ENCODE measurements around the gene CDH1. TPM values are rescaled to one million over a fixed set of nuclear protein-coding genes. Genes with fewer than 3 reads are reported as not detected.

Gene CDH1
- total RNA-seq, 6 donors from 2014 or later: 99.5 to 174 (median 132) TPM

GRCh38 chr16:68719993-68720489 lies 17.1 kb upstream of the CDH1 start:
- no peak overlapping the region for H3K4me3 ChIP-seq
- 93 to 96% methylated on average over 2 of the region's 2 CpGs for WGBS, 2 donors
- ATAC-seq (ENCODE audit: low FRiP score in 2 of 2): no peak
- H3K9me3 ChIP-seq: no peaks in the 10 kb centered on the region
- no peaks in the 10 kb centered on the region for H3K36me3 ChIP-seq
- H3K4me1 ChIP-seq: no peaks in the 10 kb centered on the region
- TF ChIP-seq EP300 (IDR thresholded peaks at IDR 0.05) (no peak), POLR2A (IDR thresholded peaks at IDR 0.05) (no peak), POLR2AphosphoS5 (IDR thresholded peaks at IDR 0.05) (no peak), CTCF (IDR thresholded peaks at IDR 0.05) (no peak)
- no peak for DNase-seq
- H3K27ac ChIP-seq: no peak overlapping the region
- no peaks in the 10 kb centered on the region for H3K27me3 ChIP-seq

GRCh38 chr16:68722119-68723024 lies 14.7 kb upstream of the CDH1 start:
- H3K27ac ChIP-seq: no peak overlapping the region
- H3K9me3 ChIP-seq: no peaks in the 10 kb centered on the region
- DNase-seq (no peak), ATAC-seq (ENCODE audit: low FRiP score in 2 of 2) (no peak)
- no peaks in the 10 kb centered on the region for H3K4me1 ChIP-seq
- H3K4me3 ChIP-seq: no peak overlapping the region
- no peaks in the 10 kb centered on the region for H3K36me3 ChIP-seq
- TF ChIP-seq POLR2A (IDR thresholded peaks at IDR 0.05) (no peak), POLR2AphosphoS5 (IDR thresholded peaks at IDR 0.05) (no peak), CTCF (IDR thresholded peaks at IDR 0.05) (no peak), EP300 (IDR thresholded peaks at IDR 0.05) (no peak)
- 74 to 78% methylated on average over 12 of the region's 12 CpGs for WGBS, 2 donors
- no peaks in the 10 kb centered on the region for H3K27me3 ChIP-seq

GRCh38 chr16:68724797-68725196 lies 12.3 kb upstream of the CDH1 start:
- no peak for DNase-seq
- H3K9me3 ChIP-seq: no peaks in the 10 kb centered on the region
- ATAC-seq (ENCODE audit: low FRiP score in 2 of 2): no peak
- no peak overlapping the region for H3K27ac ChIP-seq
- no peaks in the 10 kb centered on the region for H3K36me3 ChIP-seq
- WGBS, 2 donors: 39 to 73% methylated on average over 2 to 3 of the region's 3 CpGs
- TF ChIP-seq CTCF (IDR thresholded peaks at IDR 0.05) (no peak), POLR2AphosphoS5 (IDR thresholded peaks at IDR 0.05) (no peak), EP300 (IDR thresholded peaks at IDR 0.05) (no peak), POLR2A (IDR thresholded peaks at IDR 0.05) (no peak)
- no peaks in the 10 kb centered on the region for H3K27me3 ChIP-seq
- no peak overlapping the region for H3K4me3 ChIP-seq
- H3K4me1 ChIP-seq: no peaks in the 10 kb centered on the region

- no peaks in the 10 kb centered on the region for H3K27me3 ChIP-seq
- no peaks in the 10 kb centered on the region for H3K9me3 ChIP-seq
- no peak for TF ChIP-seq EP300 (IDR thresholded peaks at IDR 0.05)
- TF ChIP-seq CTCF (IDR thresholded peaks at IDR 0.05): no peak
- TF ChIP-seq POLR2A (IDR thresholded peaks at IDR 0.05): no peak
- no peak for TF ChIP-seq POLR2AphosphoS5 (IDR thresholded peaks at IDR 0.05)
- no peak overlapping the region for H3K4me3 ChIP-seq
- H3K36me3 ChIP-seq: no peaks in the 10 kb centered on the region
- peaks cover 0 to 6% (median 2%) of the 10 kb centered on the region in 4 donors for H3K4me1 ChIP-seq
- no peak for ATAC-seq (ENCODE audit: low FRiP score in 2 of 2)
- H3K27ac ChIP-seq: no peak overlapping the region
- WGBS, 2 donors: 80 to 81% methylated on average over 4 of the region's 4 CpGs
- DNase-seq: no peak
These were observed 8.6 kb upstream of the CDH1 start for GRCh38 chr16:68728523-68728922.
